K562 (cell line): ENCODE measurements around the gene CENPT. TPM values are rescaled to one million over a fixed set of nuclear protein-coding genes. Genes with fewer than 3 reads are reported as not detected.

Experiments used
- ATAC-seq: fragments of 200-7000 bp; cut with Tn5 transposase; 3 replicates; pipeline ENCODE4 v1.9.1; 2020; ENCODE audit warnings: moderate library complexity
- BruUV-seq: library from RNA; stranded (reverse); fragments of 400-500 nt; replicated peaks from 2 replicates; lab custom pipeline; 2021; lab: Mats Ljungman, UMichigan
- CTCF ChIA-PET: fragments of 300-600 bp; formaldehyde crosslinking; extraction: SDS; loops from one replicate; lab custom pipeline; 2021; ENCODE audit warnings: low intra/inter-chr PET ratio; lab: Yijun Ruan, JAX
- POLR2A ChIA-PET: fragments of 300-600, 350-650 bp; sonication (Branson Sonifier 250); formaldehyde crosslinking; extraction: SDS; loops from one replicate; lab custom pipeline; 2021; ENCODE audit warnings: antibody characterized with exemption, inconsistent platforms; lab: Yijun Ruan, JAX
- DNase-seq, 4 experiments: peaks; one replicate each; pipeline versions ENCODE4 v3.0.0 to v3.0.0-alpha.2; 2011 to 2018; ENCODE audit warnings: low spot score in 3 of 4, mixed read lengths in 3 of 4; ENCODE audit errors: extremely low read depth in 1 of 4
- FAIRE-seq: peaks from 2 replicates; lab custom pipeline; 2011; peaks lifted over from hg19 to GRCh38; lab: Jason Lieb, UNC
- H2AFZ ChIP-seq: 2 replicates; pipeline ENCODE4 v1.6.0; 2011; ENCODE audit warnings: low read depth, low read length, control low read depth, inconsistent platforms
- H3K27ac ChIP-seq: fragments of 200-600 bp; 3 replicates; pipeline ENCODE4 v1.8.0; 2011; ENCODE audit warnings: low read depth, mild to moderate bottlenecking, control low read depth, inconsistent platforms, low read length, moderate library complexity, mixed read lengths; ENCODE audit errors: extremely low read depth
- H3K27me3 ChIP-seq, 2 experiments: fragments of 300-600 bp in 1 of 2; 2 replicates in 1 of 2; 3 replicates in 1 of 2; pipeline versions ENCODE4 v1.6.0 to v1.8.0; 2011; ENCODE audit warnings: inconsistent platforms in 2 of 2, low read length in 2 of 2, mild to moderate bottlenecking in 1 of 2, mixed read lengths in 1 of 2, moderate library complexity in 1 of 2; ENCODE audit not compliant: control insufficient read depth in 2 of 2, insufficient read depth in 2 of 2
- H3K36me3 ChIP-seq: fragments of 300-600 bp; 3 replicates; pipeline ENCODE4 v1.8.0; 2011; ENCODE audit warnings: mild to moderate bottlenecking, low read length, inconsistent platforms; ENCODE audit not compliant: control insufficient read depth, insufficient read depth
- H3K4me1 ChIP-seq, 2 experiments: fragments of 200-600 bp in 1 of 2; replicated peaks in 1 of 2; 2 replicates in 1 of 2; 3 replicates in 1 of 2; pipeline versions ENCODE4 v1.5.1 to v1.8.0; 2011; ENCODE audit warnings: inconsistent platforms in 2 of 2, low read length in 2 of 2, mild to moderate bottlenecking in 1 of 2, mixed read lengths in 1 of 2, moderate library complexity in 1 of 2; ENCODE audit not compliant: control insufficient read depth in 2 of 2, insufficient read depth in 2 of 2
- H3K4me2 ChIP-seq: 2 replicates; pipeline ENCODE4 v1.6.1; 2011; ENCODE audit warnings: low read length, control low read depth, inconsistent platforms, mixed read lengths; ENCODE audit not compliant: insufficient read depth
- H3K4me3 ChIP-seq: fragments of 200-600 bp; sonication (generic), shearing (Covaris generic); 2 replicates; pipeline ENCODE4 v1.5.1; 2016; ENCODE audit warnings: control low read depth, inconsistent platforms
- H3K79me2 ChIP-seq: fragments of 200-600 bp; 3 replicates; pipeline ENCODE4 v1.8.0; 2011; ENCODE audit warnings: low read length, inconsistent platforms; ENCODE audit not compliant: control insufficient read depth, insufficient read depth
- H3K9ac ChIP-seq, 2 experiments: 2 replicates each; pipeline versions ENCODE4 v1.6.0 to v1.6.1; 2011; ENCODE audit warnings: low read depth in 2 of 2, low read length in 2 of 2, control low read depth in 1 of 2, inconsistent platforms in 1 of 2, mild to moderate bottlenecking in 1 of 2, mixed read lengths in 1 of 2; ENCODE audit not compliant: insufficient read depth in 1 of 2
- H3K9me1 ChIP-seq: one replicate; pipeline ENCODE4 v1.6.0; 2011; ENCODE audit warnings: inconsistent platforms, mild to moderate bottlenecking, low read length, moderate library complexity; ENCODE audit not compliant: control insufficient read depth, insufficient read depth
- H3K9me3 ChIP-seq: replicated peaks from 2 replicates; pipeline ENCODE4 v1.5.1; 2011; ENCODE audit warnings: low read depth, low read length, inconsistent platforms; ENCODE audit not compliant: control insufficient read depth, insufficient read depth
- H4K20me1 ChIP-seq: replicated peaks from 2 replicates; pipeline ENCODE4 v1.6.1; 2011; ENCODE audit warnings: low read length, inconsistent platforms, mixed read lengths; ENCODE audit not compliant: control insufficient read depth, insufficient read depth
- E2F3 ChIP-seq: fragments of 250-450 bp; sonication (Bioruptor Pico); IDR thresholded peaks from 2 replicates; pipeline ENCODE4 v1.4.0; 2020; ENCODE audit warnings: mild to moderate bottlenecking
- FOXJ3 ChIP-seq: sonication (generic); formaldehyde crosslinking; IDR thresholded peaks from 2 replicates; pipeline ENCODE4 v1.4.0; 2020; ENCODE audit warnings: mild to moderate bottlenecking, missing genetic modification reagents
- GATAD2A ChIP-seq: fragments of 450-650 bp; IDR thresholded peaks from 2 replicates; pipeline ENCODE4 v1.6.1; 2017
- HMBOX1 ChIP-seq: sonication (generic); IDR thresholded peaks from 2 replicates; pipeline ENCODE4 v1.6.1; 2016
- JUND ChIP-seq, 2 experiments: IDR thresholded peaks; 2 replicates in 1 of 2; 3 replicates in 1 of 2; pipeline ENCODE4 v1.6.1; 2011; ENCODE audit warnings: borderline replicate concordance in 2 of 2, low read depth in 2 of 2, low read length in 2 of 2, improper control_type of control experiment in 1 of 2, missing biosample characterization in 1 of 2, missing genetic modification characterization in 1 of 2, missing genetic modification reagents in 1 of 2
- PCBP2 ChIP-seq: fragments of 200-400 bp; formaldehyde crosslinking; IDR thresholded peaks from 2 replicates; pipeline ENCODE4 v1.6.1; 2018; ENCODE audit warnings: low read length, low read depth, mild to moderate bottlenecking, moderate library complexity; ENCODE audit not compliant: poor library complexity, severe bottlenecking
- SMARCE1 ChIP-seq: fragments of 450-650 bp; IDR thresholded peaks from 2 replicates; pipeline ENCODE4 v1.7.1; 2016; ENCODE audit warnings: mild to moderate bottlenecking
- SPI1 ChIP-seq: IDR thresholded peaks from 2 replicates; pipeline ENCODE4 v1.6.1; 2011; ENCODE audit warnings: low read depth, low read length, control low read depth, borderline replicate concordance
- ZFP1 ChIP-seq: fragments of 450-650 bp; formaldehyde crosslinking; IDR thresholded peaks from 2 replicates; pipeline ENCODE4 v1.4.0; 2020; ENCODE audit warnings: mild to moderate bottlenecking, mixed read lengths
- WGBS: fragments of 100-300 bp; shearing (Covaris generic); methylation state at CpG from one replicate; pipeline ENCODE4 v1.1.6; 2016; ENCODE audit warnings: low coverage, mixed read lengths; ENCODE audit not compliant: insufficient coverage; ENCODE audit errors: missing lambda C conversion rate; 5-methylcytosine and 5-hydroxymethylcytosine counted together
- in situ Hi-C: fragments of 300-500 bp; cut with MboI; formaldehyde crosslinking; loops from 4 replicates; pipeline ENCODE4 v1.15.0; 2018; ENCODE audit warnings: inconsistent platforms, mixed read lengths
- intact Hi-C: fragments of 100-400 bp; cut with micrococcal nuclease; formaldehyde crosslinking; loops from 2 replicates; pipeline ENCODE4 v1.14.2; 2022
- polyA plus RNA-seq, 8 experiments: library from polyadenylated mRNA; depleted of rRNA in 4 of 8; stranded (reverse) in 5 of 8; unstranded in 3 of 8; fragments of >200 nt; fragmentation: Nextera tagmentation in 2 of 8; fragmentation: Illumina TruSeq in 1 of 8; extraction: Ambion mirVana in 2 of 8; extraction: Trizol in 1 of 8; gene quantifications; 2 replicates each; pipeline versions ENCODE4 v1.2.1 to v1.2.3, GENCODE V29; 2011 to 2014; ENCODE audit warnings: inconsistent platforms in 1 of 8, missing spikeins in 1 of 8
- total RNA-seq, 7 experiments: library from RNA; depleted of rRNA in 6 of 7; stranded (reverse); fragments of >200 nt in 6 of 7; fragmentation: Illumina TruSeq in 2 of 7; extraction: Trizol in 2 of 7; gene quantifications; 2 replicates each; pipeline versions ENCODE4 v1.2.1 to v1.2.3, GENCODE V29; 2011 to 2021; ENCODE audit warnings: low replicate concordance in 1 of 7

The CENPT gene
- total and polyA plus RNA-seq, 9 of the 15 experiments (the other 6 are each of a cell fraction or from before 2014, with no cell fraction given) = 3.6 to 94.2 (median 44.1) TPM

GRCh38 chr16:67857547-67858233, 10.2 kb upstream of the CENPT start (continued):
- TF ChIP-seq HMBOX1 = peak; percentile 49; the same call in 1 of the 2 replicates
- peak; percentile 39; the same call in 1 of the 2 replicates for TF ChIP-seq SMARCE1
- TF ChIP-seq SPI1 = peak; percentile 75
- peak; percentile 43; the same call in 1 of the 2 replicates for TF ChIP-seq JUND (IDR thresholded peaks at IDR 0.05; ENCODE audit: borderline replicate concordance, low read depth, low read length)
- TF ChIP-seq JUND (tag; IDR thresholded peaks at IDR 0.05; ENCODE audit: borderline replicate concordance, low read depth, low read length) = no peak; the same call in 2 of the 3 replicates
- TF ChIP-seq PCBP2 = no peak
- peak; percentile 91 for TF ChIP-seq FOXJ3 (CRISPR knock-in tag)

GRCh38 chr16:67856927-67857546, 9.5 kb upstream of the CENPT start:
- peaks cover 19 to 31% of the 10 kb centered on the region in 2 experiments for H3K4me1 ChIP-seq
- BruUV-seq = no TSS peak
- no peak for TF ChIP-seq E2F3 (CRISPR knock-in tag)
- TF ChIP-seq ZFP1 (CRISPR knock-in tag) = no peak
- TF ChIP-seq GATAD2A = no peak
- H3K27me3 ChIP-seq = no peaks in the 10 kb centered on the region
- FAIRE-seq (no peak), DNase-seq (no peak), ATAC-seq (peak; percentile 17; the same call in 2 of the 3 replicates)
- H3K9me3 ChIP-seq = no peaks in the 10 kb centered on the region
- POLR2A ChIA-PET = interaction anchor here (0.7 to 2.1 kb wide), 5 partner anchors 10 to 15 kb away, joined by 4 to 10 read pairs (median 6); partner anchors contain the start of genes CENPT and NUTF2
- intact Hi-C loops = no loop called here
- in situ Hi-C loops = no loop called here
- no peak overlapping the region for H2AFZ ChIP-seq
- H4K20me1 ChIP-seq = peaks cover 43% of the 10 kb centered on the region
- peaks cover 91% of the 10 kb centered on the region for H3K79me2 ChIP-seq
- CTCF ChIA-PET = no interaction called here
- H3K4me3 ChIP-seq = no peak overlapping the region
- peaks cover 59% of the 10 kb centered on the region for H3K36me3 ChIP-seq
- peak overlapping the region; percentile 28 to 57; a peak in 3 of 4 replicates for H3K9ac ChIP-seq
- peaks cover 6% of the 10 kb centered on the region for H3K9me1 ChIP-seq
- 84% methylated on average over 5 of the region's 5 CpGs for WGBS
- peak overlapping the region; percentile 51; the same call in 2 of the 3 replicates for H3K27ac ChIP-seq
- peak overlapping the region; percentile 20 for H3K4me2 ChIP-seq
